SK-N-SH treated with all-trans-retinoic acid at 6 μM for 48 hours (cell line): Measurements from ENCODE around the gene SPDYE2B.
"Not testable (repeated sequence)": the region's sequence is repeated elsewhere in the genome, so short reads cannot be mapped to it uniquely, and the experiment has no call there.

Experiments
- ARNTL ChIP-seq: fragments of 450-650 bp; formaldehyde crosslinking; IDR thresholded peaks from 2 replicates; pipeline ENCODE4 v1.5.0; 2020; ENCODE audit warnings: low read depth, mild to moderate bottlenecking, moderate library complexity, borderline replicate concordance
- BACH2 ChIP-seq: fragments of 250-450 bp; sonication (Bioruptor Pico); IDR thresholded peaks from 2 replicates; pipeline ENCODE4 v1.9.0; 2021; ENCODE audit warnings: mild to moderate bottlenecking, borderline replicate concordance
- PATZ1 ChIP-seq: fragments of 250-450 bp; sonication (Bioruptor Pico); IDR thresholded peaks from 2 replicates; pipeline ENCODE4 v1.8.0; 2020; ENCODE audit warnings: mild to moderate bottlenecking, moderate library complexity, borderline replicate concordance
- PPARA ChIP-seq: fragments of 250-450 bp; sonication (Bioruptor Pico); IDR thresholded peaks from 2 replicates; pipeline ENCODE4 v1.5.0; 2020; ENCODE audit warnings: mild to moderate bottlenecking, borderline replicate concordance
- TSHZ2 ChIP-seq: fragments of 250-450 bp; sonication (Bioruptor Pico); IDR thresholded peaks from 2 replicates; pipeline ENCODE4 v1.5.0; 2020; ENCODE audit warnings: mild to moderate bottlenecking, moderate library complexity

GRCh38 chr7:102694008-102694407, 43.9 kb downstream of the SPDYE2B start:
- TF ChIP-seq TSHZ2; BACH2 (CRISPR knock-in tag); PPARA; PATZ1 (CRISPR knock-in tag); ARNTL (CRISPR knock-in tag): not testable (repeated sequence)
